SJSA1 (cell line): ENCODE results near the gene PPP6R1. TPM values are rescaled to one million over a fixed set of nuclear protein-coding genes. Genes with fewer than 3 reads are reported as not detected.

ENCODE experiments used
- DNase-seq, 2 experiments: peaks; one replicate each; pipeline ENCODE4 v3.0.0-alpha.2; 2015 to 2020; ENCODE audit warnings: low spot score in 2 of 2, low read depth in 1 of 2
- H3K27ac ChIP-seq: fragments of 250-450 bp; sonication (Bioruptor Pico); 2 replicates; pipeline ENCODE4 v1.5.1; 2020; ENCODE audit warnings: mild to moderate bottlenecking, moderate library complexity
- H3K27me3 ChIP-seq: fragments of 250-450 bp; sonication (Bioruptor Pico); replicated peaks from 2 replicates; pipeline ENCODE4 v1.5.1; 2020; ENCODE audit warnings: mild to moderate bottlenecking, moderate library complexity
- H3K36me3 ChIP-seq: fragments of 250-450 bp; sonication (Bioruptor Pico); 2 replicates; pipeline ENCODE4 v1.5.1; 2020; ENCODE audit warnings: mild to moderate bottlenecking
- H3K4me1 ChIP-seq: fragments of 250-450 bp; sonication (Bioruptor Pico); replicated peaks from 2 replicates; pipeline ENCODE4 v1.6.1; 2021; ENCODE audit warnings: mild to moderate bottlenecking
- H3K4me3 ChIP-seq: fragments of 250-450 bp; sonication (Bioruptor Pico); 2 replicates; pipeline ENCODE4 v1.5.1; 2020; ENCODE audit warnings: mild to moderate bottlenecking
- H3K9me3 ChIP-seq: fragments of 250-450 bp; sonication (Bioruptor Pico); replicated peaks from 2 replicates; pipeline ENCODE4 v1.5.1; 2020; ENCODE audit warnings: mild to moderate bottlenecking
- total RNA-seq: library from RNA; depleted of rRNA; stranded (reverse); fragments of >200 nt; shearing (Covaris generic); gene quantifications from 2 replicates; pipeline ENCODE4 v1.2.3, GENCODE V29; 2014; rRNA removed

Gene PPP6R1
- total RNA-seq, result 33.6 and 48.0 TPM in 2 replicates

- no peaks in the 10 kb centered on the region for H3K9me3 ChIP-seq
- DNase-seq, result peak; percentile 98 to 100
- peak within 1 kb of the TSS; percentile 82 for H3K4me3 ChIP-seq
- no peaks in the 10 kb centered on the region for H3K27me3 ChIP-seq
- peaks cover 34% of the 10 kb centered on the region for H3K36me3 ChIP-seq
- H3K27ac ChIP-seq, result peak within 1 kb of the TSS; percentile 62
- peaks cover 18% of the 10 kb centered on the region for H3K4me1 ChIP-seq
Observed at GRCh38 chr19:55258828-55259539, at the start of gene PPP6R1. TSS of gene PPP6R1 (minus strand) at chr19:55259017. CDS start at chr19:55247103, 11,914 bp downstream.

GRCh38 chr19:55308281-55308680, 49.5 kb upstream of the PPP6R1 start:
- no peaks in the 10 kb centered on the region for H3K9me3 ChIP-seq
- no peak for DNase-seq
- H3K27me3 ChIP-seq, result no peaks in the 10 kb centered on the region
- H3K36me3 ChIP-seq, result peaks cover 24% of the 10 kb centered on the region
- H3K4me1 ChIP-seq, result no peaks in the 10 kb centered on the region
- H3K27ac ChIP-seq, result no peak overlapping the region
- no peak overlapping the region for H3K4me3 ChIP-seq

DNA sequence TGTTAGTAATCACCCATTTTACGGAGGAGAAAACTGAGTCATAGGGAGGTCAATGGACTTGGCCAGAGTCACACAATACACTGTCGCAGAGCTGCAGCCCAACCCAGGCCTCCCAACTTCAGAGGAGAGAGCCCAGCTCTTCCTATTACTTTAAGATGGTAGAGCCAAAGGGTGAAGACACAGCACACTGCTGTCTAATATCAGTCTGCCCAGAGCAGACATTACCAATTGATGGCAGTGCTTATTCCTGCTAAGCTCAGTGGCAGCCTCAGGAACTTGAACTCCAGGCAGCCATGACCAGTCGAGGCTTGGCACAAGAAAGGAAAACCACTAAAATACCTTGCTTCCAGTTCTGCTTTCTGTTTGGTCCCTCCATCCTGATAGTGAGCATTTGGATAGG, 47.9 kb upstream of the PPP6R1 start:
- Histone ChIP-seq H3K4me1 (peaks cover 6% of the 10 kb centered on the region), H3K27me3 (no peaks in the 10 kb centered on the region), H3K27ac (no peak overlapping the region), H3K4me3 (no peak overlapping the region), H3K36me3 (peaks cover 31% of the 10 kb centered on the region), H3K9me3 (no peaks in the 10 kb centered on the region)
- no peak for DNase-seq

DNA sequence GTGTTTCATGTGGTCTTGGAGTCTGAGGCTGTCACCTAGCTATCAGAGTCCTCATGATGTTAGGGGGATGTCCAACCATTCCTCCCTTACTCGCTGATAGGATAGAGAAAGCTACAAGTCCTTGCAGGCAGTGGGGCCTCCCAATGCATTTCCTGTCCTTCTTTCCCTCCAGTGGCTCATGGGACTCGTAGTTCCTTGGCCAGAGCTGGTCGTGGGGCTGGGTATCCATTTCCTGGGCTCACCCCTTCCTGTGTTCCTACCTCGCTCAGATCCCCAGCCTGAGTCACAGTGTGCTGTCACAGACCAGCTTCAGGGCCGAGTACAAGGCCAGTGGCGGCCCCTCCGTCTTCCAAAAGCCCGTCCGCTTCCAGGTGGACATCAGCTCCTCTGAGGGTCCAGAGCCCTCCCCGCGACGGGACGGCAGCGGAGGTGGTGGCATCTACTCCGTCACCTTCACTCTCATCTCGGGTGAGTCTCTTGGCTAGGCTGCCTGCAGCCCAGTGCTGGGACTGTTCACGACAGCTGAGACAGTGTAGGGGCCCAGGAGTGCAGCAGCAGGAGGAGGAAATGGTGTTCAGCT, 47.3 kb upstream of the PPP6R1 start:
- Histone ChIP-seq H3K27ac (no peak overlapping the region), H3K36me3 (peaks cover 31% of the 10 kb centered on the region), H3K4me1 (peaks cover 9% of the 10 kb centered on the region), H3K9me3 (no peaks in the 10 kb centered on the region), H3K4me3 (no peak overlapping the region), H3K27me3 (no peaks in the 10 kb centered on the region)
- DNase-seq, result no peak

- DNase-seq, result peak in 1 of 2 experiments; percentile 22
- Histone ChIP-seq H3K9me3 (no peaks in the 10 kb centered on the region), H3K27ac (no peak overlapping the region), H3K4me1 (peaks cover 9% of the 10 kb centered on the region), H3K27me3 (no peaks in the 10 kb centered on the region), H3K36me3 (peaks cover 31% of the 10 kb centered on the region), H3K4me3 (no peak overlapping the region)
Observed at GRCh38 chr19:55305491-55305890, 46.7 kb upstream of the PPP6R1 start.

DNA sequence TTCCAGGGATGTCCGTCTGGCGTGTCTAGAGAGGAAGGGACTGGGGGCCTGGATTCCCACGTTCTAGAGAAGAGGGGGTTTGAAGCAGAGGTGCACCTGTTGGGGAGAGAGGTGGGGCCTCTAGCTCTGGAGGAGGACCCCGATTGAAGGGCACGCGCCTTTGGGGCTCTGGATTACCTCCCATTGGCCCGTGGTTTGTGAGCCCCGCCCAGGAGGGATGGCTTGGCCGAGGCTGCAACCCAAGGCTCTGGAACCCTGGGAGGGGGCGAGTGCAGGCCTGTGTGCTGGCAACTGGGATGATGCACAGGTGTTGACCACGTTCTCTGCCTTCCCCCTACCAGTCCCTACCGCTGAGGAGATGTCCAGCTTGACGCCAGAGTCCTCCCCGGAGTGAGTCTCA, 46.2 kb upstream of the PPP6R1 start:
- peaks cover 31% of the 10 kb centered on the region for H3K36me3 ChIP-seq

DNA sequence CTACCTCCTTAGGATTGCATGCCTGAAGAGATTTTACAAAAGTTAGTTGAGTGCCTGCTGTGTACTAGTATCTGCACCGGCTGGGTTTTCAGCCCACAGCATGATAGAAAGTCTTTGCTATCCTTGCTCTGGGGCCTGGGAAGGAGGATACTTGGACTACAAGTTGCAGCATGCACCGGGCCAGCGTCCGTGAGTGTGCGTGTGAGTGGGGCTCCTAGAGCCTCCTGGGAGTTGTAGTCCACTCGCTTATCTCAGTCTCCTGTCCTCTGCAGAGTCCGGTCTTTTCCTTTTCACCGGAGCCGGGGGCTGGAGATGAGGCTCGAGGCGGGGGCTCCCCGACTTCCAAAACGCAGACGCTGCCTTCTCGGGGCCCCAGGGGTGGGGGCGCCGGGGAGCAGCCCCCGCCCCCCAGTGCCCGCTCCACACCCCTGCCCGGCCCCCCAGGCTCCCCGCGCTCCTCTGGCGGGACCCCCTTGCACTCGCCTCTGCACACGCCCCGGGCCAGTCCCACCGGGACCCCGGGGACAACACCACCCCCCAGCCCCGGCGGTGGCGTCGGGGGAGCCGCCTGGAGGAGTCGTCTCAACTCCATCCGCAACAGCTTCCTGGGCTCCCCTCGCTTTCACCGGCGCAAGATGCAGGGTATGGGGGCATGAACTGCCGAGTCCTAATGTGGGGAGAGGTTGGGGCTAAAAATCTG, 45.6 kb upstream of the PPP6R1 start:
- Histone ChIP-seq H3K4me3 (no peak overlapping the region), H3K9me3 (no peaks in the 10 kb centered on the region), H3K27me3 (no peaks in the 10 kb centered on the region), H3K36me3 (peaks cover 30% of the 10 kb centered on the region), H3K27ac (no peak overlapping the region), H3K4me1 (peaks cover 9% of the 10 kb centered on the region)
- DNase-seq, result no peak

More for the DNA sequence above, 46.2 kb upstream of the PPP6R1 start:
- Histone ChIP-seq H3K4me1 (peaks cover 9% of the 10 kb centered on the region), H3K4me3 (no peak overlapping the region), H3K9me3 (no peaks in the 10 kb centered on the region), H3K27me3 (no peaks in the 10 kb centered on the region), H3K27ac (no peak overlapping the region)
- no peak for DNase-seq

GRCh38 chr19:55303477-55303876, 44.7 kb upstream of the PPP6R1 start:
- no peak for DNase-seq
- Histone ChIP-seq H3K27ac (no peak overlapping the region), H3K36me3 (peaks cover 26% of the 10 kb centered on the region), H3K9me3 (no peaks in the 10 kb centered on the region), H3K4me1 (peaks cover 9% of the 10 kb centered on the region), H3K27me3 (no peaks in the 10 kb centered on the region), H3K4me3 (no peak overlapping the region)

DNA sequence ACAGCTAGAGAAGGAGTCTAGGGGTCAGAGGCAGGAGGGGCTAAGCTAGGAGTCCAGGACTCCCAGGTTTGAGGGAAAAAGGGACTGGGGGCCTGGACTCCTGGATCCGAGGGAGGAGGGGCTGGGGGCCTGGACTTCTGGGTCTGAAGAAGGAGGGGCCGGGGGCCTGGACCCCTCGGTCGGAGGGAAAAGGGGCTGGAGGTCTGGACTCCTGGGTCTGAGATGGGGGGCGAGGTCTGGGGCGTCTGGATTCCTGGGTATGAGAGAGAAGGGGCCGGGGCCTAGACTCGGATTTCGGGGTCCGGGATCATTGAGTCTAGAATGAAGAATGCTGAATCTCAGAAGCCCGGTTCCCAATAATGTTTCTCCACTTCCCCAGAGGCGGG, 43.5 kb upstream of the PPP6R1 start:
- no peak for DNase-seq
- H3K4me1 ChIP-seq, result peaks cover 9% of the 10 kb centered on the region
- peak overlapping the region; percentile 26 for H3K4me3 ChIP-seq
- no peaks in the 10 kb centered on the region for H3K9me3 ChIP-seq
- no peaks in the 10 kb centered on the region for H3K27me3 ChIP-seq
- H3K36me3 ChIP-seq, result peaks cover 26% of the 10 kb centered on the region
- no peak overlapping the region for H3K27ac ChIP-seq

GRCh38 chr19:55301459-55302317, 42.9 kb upstream of the PPP6R1 start:
- no peaks in the 10 kb centered on the region for H3K27me3 ChIP-seq
- peak overlapping the region; percentile 26 for H3K4me3 ChIP-seq
- H3K36me3 ChIP-seq, result peaks cover 24% of the 10 kb centered on the region
- H3K9me3 ChIP-seq, result no peaks in the 10 kb centered on the region
- peaks cover 9% of the 10 kb centered on the region for H3K4me1 ChIP-seq
- DNase-seq, result peak; percentile 71 to 93
- no peak overlapping the region for H3K27ac ChIP-seq

DNA sequence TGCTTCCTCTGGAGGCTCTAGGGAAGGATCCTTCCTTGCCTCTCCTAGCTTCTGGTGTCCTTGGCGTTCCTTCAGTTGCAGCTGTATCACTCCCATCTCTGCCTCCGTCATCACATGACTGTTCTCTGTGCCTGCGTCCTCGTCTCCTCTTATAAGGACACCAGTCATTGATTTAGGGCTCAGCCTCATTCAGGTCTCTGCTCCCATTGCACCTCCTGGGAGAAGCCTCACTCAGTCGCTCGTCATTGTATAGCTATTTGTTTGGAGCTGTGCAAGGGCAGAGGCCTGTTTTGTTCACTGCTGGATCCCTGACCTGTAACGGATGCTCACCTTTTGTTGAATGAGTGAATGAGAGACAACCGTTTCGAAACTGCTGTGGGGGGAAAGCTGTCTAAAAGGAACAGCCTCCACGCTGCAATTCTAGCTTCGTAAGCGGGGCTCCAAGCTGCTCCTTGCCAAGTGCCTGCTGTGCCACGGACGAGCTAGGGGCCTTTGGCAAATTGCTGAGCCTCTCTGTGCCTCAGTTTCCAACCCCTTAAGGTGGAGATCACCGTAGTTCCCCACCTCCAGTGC, 42.2 kb upstream of the PPP6R1 start:
- Histone ChIP-seq H3K27ac (no peak overlapping the region), H3K4me3 (no peak overlapping the region), H3K36me3 (peaks cover 17% of the 10 kb centered on the region), H3K9me3 (no peaks in the 10 kb centered on the region), H3K4me1 (peaks cover 9% of the 10 kb centered on the region), H3K27me3 (no peaks in the 10 kb centered on the region)
- DNase-seq, result no peak

GRCh38 chr19:55299991-55300390, 41.2 kb upstream of the PPP6R1 start:
- H3K4me1 ChIP-seq, result peaks cover 9% of the 10 kb centered on the region
- DNase-seq, result no peak
- no peaks in the 10 kb centered on the region for H3K9me3 ChIP-seq
- H3K36me3 ChIP-seq, result peaks cover 9% of the 10 kb centered on the region; the same call in 1 of the 2 replicates
- H3K27me3 ChIP-seq, result no peaks in the 10 kb centered on the region
- H3K27ac ChIP-seq, result no peak overlapping the region
- no peak overlapping the region for H3K4me3 ChIP-seq

DNA sequence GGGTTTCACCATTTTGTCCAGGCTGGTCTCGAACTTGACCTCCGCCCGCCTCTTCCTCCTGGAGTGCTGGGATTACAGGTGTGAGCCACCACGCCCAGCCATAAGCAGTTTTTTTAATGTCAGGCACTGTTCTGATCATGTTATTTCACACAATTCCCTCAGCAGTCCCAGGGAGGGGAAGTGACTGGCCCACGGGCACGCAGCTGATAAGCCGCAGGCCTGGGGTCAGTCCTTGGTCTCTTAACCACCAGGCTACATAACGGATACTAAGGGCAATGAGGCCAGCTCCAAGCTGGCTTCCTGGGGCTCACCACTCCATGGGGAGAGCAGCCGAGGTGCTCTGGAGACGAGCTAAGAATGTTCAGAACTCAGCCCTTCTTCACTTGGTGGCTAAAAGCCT, 38.5 kb upstream of the PPP6R1 start:
- no peaks in the 10 kb centered on the region for H3K9me3 ChIP-seq
- H3K36me3 ChIP-seq, result no peaks in the 10 kb centered on the region; the same call in 1 of the 2 replicates
- peaks cover 9% of the 10 kb centered on the region for H3K4me1 ChIP-seq
- no peaks in the 10 kb centered on the region for H3K27me3 ChIP-seq
- no peak overlapping the region for H3K27ac ChIP-seq
- no peak for DNase-seq
- H3K4me3 ChIP-seq, result no peak overlapping the region
